Activated CD4-positive, alpha-beta T cell treated with anti-CD3 and anti-CD28 coated beads, Interleukin-2, amount 50 U/mL, for 48 hours (primary cell): ENCODE data around the gene B4GAT1.
"Not testable (repeated sequence)": the region's sequence is repeated elsewhere in the genome, so short reads cannot be mapped to it uniquely, and the experiment has no call there.

Experiments
- DNase-seq, 2 experiments: peaks; one replicate each; pipeline ENCODE4 v3.0.0-alpha.2; 2020

Gene B4GAT1

GRCh38 chr11:66347425-66348276 is at the start of gene B4GAT1:
B4GAT1 (minus strand) TSS chr11:66347629; CDS start chr11:66347545, 84 bp downstream.
- DNase-seq, result peak; percentile 90 to 92

DNA sequence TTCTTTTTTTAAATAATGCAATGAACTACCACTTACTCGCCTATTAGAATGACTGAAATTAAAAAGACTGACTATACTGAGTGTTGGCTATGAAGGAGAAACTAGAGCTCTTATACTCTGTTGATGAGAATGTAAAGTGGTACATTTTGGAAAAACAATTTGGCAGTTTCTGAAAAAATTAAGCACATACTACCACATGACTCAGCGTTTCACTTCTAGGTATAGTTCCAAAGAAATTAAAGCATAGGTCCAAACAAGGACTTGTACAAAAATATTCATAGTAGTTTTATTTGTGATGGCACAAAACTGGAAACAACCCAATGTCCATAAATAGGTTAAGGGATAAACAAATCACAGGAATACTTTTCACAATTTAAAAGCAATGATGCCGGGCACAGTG is 46.5 kb upstream of the B4GAT1 start:
- DNase-seq, result no peak

GRCh38 chr11:66391322-66391721 is 43.9 kb upstream of the B4GAT1 start:
- DNase-seq, result no peak

GRCh38 chr11:66388780-66389386 is 41.5 kb upstream of the B4GAT1 start:
- DNase-seq, result peak; percentile 77 to 81

DNA sequence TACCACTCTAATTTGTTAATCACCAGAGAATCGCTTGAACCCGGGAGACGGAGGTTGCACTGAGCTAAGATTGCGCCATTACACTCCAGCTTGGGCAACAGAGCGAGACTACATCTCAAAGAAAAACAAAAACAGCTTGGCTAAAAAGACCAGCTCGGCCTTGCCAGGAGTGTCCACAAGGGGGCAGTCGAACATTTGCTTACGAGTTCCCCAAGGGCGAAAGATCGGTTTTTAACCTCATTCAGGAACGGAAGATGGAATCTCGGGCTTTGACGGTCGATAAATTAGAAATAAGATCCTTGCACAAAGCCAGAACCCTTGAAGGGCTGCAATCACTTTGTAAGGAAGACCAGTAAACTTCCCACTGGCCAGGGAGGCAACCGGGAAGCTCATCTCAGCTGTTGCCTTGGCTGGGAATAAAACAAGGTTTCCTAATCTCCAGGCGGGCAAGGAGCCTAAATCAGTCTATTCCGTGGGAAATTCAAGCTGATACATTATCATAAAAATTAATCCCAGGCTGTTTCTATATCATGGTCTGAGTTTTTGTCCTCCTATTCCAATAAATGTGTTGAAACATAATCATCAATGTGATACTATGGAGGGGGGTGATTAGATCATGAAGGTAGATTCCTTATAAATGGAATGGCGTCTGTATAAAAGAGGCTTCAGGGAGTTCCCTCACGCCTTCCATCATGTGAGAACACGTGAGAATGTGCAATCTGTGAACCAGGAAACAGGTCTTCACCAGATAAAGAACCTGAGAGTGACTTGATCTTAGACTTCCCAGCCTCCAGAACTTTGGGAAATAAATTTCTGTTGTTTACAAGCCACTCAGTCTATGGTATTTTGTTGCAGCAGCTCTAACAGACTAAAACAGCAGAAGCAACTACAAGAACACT is 39.0 kb upstream of the B4GAT1 start:
- peak; percentile 89 to 92 for DNase-seq

- not testable (repeated sequence) for DNase-seq
These were observed 36.9 kb upstream of the B4GAT1 start for GRCh38 chr11:66384316-66384715.

DNA sequence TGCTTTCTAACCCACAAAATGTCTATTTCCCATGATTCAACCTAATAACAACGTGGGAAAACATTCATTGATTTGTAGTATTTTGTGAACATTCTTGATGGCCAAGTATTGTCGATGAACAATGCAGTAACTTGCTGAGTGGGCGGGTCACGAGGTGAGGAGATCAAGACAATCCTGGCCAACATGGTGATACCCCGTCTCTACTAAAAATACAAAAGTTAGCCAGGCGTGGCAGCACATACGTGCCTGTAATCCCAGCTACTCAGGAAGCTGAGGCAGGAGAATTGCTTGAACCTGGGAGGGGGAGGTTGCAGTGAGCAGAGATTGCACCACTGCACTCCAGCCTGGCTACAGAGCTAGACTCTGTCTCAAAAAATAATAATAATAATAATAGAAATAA is 32.8 kb upstream of the B4GAT1 start:
- DNase-seq, result not testable (repeated sequence)

GRCh38 chr11:66373690-66374287 is 26.4 kb upstream of the B4GAT1 start:
- not testable (repeated sequence) for DNase-seq

DNA sequence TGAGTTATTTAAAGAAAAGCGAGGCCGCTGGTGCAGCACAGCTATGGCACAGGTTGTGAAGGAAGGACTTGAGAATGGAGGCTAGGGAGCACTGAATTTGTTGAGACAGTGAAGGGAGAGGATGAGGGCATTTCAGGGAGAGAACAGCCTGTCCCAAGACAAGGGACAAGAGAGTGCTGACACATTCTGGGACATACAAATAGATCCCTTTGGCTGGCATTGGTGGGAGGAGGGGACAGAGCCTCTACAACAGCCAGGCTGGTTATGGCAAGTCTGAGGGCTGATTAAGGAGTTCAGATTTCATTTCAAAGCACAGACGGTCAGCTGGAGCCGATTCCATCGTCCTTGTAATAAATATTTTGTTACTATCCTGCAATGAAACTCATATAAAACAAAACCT is 25.8 kb upstream of the B4GAT1 start:
- DNase-seq, result no peak

GRCh38 chr11:66371627-66372415 is 24.4 kb upstream of the B4GAT1 start, which contains the start of gene SLC29A2:
SLC29A2 (minus strand) TSS chr11:66371760; CDS start chr11:66371591, 169 bp downstream.
- peak; percentile 79 to 84 for DNase-seq

- no peak for DNase-seq
These were observed 21.9 kb upstream of the B4GAT1 start for GRCh38 chr11:66369073-66369894.

DNA sequence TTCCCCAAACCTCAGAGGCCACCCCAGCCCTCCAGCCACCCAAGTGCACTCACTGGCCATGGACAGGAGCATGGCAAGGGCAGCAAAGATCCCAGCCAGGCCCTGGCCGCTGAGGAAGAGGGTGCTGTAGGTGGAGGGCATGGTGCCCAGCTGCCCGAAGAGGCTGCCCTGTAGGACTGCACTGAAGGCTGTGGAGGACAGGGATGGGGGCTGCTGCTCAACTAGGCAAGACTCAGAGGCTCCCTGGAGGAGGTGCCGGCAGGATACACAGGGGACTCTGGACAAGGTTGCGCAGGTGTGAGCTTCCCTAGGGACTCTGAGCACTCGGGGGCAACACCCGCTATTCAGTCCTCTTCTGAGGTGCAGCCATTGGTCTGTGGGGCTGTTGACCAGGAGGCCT is 21.1 kb upstream of the B4GAT1 start:
- DNase-seq, result no peak

DNA sequence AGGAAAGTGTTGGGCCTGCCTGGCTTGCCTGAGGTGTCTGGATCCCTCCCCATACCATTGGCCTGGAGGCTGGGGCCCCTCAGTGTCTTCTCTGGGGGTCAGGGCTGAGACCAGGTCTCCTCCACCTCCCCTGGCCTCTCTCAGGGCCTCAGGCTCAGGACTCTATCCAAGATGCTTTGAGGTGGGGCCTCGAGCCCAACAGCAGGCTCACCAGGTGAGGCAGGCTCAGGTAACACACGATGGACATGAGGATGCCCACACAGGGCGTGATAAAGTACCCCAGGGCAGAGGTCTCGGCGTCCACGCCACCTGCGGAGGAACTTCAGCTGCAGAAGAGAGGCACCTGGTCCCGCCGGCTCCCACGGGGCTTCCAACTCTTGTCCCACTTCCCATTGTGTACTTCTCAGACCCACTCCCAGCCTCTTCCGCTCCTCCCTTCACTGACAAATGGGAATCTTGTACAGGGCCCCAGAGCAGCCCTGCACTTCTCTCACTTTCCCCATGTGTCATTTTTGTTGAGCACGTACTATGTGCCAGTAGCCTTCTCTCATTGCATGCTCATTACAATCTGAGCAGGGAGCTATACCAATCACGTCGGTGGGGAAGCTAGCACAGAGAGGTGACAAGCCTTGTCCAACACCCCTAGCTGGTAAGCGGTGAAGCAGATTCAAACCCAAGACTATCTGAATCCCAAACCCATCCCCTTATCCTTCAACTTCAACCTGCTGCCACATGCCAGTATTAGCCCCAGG is 20.3 kb upstream of the B4GAT1 start:
- DNase-seq, result no peak

DNA sequence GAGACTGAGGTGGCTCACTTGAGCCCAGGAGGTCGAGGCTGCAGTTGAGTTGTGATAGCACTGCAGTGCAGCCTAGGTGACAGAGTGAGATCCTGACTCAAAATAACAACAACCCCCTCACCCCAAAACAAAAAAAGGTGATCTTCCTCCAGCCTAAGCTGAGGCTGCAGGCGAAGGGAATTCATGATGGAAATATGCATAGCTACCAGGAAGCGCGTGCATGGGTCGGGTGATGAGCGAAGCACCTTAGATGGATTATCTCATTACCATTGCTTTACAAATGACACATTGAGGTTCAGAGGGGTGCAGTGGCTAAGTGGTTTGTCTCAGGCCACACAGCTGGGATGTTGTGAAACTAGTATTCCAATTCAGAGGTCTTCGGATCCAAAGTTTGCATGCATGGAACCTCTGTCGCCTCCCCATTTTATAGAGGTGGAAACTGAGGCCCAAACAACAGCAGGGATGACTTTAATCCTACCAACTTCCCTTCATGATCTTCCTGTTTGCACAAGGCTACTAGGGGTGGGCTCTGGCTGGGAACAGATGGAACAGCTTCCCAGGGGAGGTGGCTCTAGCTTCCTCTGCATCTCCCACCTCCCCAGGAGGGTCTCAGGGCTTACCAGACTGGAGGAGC is 19.5 kb upstream of the B4GAT1 start:
- DNase-seq, result no peak

DNA sequence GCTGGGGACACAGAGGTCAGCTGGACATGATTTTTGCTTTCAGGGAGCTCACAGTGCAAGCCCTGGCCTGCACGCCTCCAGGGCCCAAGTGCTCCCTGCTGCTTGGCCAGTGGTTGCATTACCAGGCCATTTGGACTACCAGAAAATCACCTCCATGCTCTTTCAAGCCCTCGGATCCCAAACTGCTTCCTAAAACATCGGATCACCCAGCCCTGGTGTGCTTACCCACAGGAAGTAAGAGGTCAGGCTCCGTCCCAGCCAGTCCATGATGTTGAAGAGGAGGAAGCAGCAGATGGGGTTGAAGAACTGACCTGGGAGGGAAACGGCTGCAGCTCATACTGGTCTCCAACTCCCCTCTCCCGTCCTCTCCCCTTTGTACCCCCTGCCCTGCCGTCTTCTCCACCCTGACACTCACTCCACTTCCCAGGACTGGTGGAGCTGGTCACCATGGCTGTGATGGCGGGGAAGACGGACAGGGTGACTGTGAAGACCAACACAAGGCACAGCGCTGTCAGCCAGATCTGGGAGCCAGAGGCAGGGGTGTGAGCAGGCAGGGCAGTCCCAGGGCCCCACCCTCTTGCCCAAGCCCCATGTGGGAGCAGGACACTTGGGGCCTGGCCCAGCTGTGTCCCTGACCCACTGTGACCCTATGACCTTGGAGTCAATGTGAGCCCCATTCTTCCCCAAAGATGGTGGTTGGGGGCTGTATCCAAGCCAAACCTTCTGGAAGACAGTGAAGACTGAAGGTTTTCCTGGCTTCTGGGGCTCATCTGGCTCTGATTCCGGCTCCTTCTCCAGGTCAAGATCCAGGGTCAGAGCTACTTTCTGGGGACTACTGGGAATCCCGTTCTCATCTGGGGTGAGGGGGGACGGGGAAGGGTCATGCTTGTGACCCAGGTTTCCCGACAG is 18.5 kb upstream of the B4GAT1 start:
- DNase-seq, result no peak

- no peak for DNase-seq
These were observed 17.7 kb upstream of the B4GAT1 start for GRCh38 chr11:66365166-66365565.

DNA sequence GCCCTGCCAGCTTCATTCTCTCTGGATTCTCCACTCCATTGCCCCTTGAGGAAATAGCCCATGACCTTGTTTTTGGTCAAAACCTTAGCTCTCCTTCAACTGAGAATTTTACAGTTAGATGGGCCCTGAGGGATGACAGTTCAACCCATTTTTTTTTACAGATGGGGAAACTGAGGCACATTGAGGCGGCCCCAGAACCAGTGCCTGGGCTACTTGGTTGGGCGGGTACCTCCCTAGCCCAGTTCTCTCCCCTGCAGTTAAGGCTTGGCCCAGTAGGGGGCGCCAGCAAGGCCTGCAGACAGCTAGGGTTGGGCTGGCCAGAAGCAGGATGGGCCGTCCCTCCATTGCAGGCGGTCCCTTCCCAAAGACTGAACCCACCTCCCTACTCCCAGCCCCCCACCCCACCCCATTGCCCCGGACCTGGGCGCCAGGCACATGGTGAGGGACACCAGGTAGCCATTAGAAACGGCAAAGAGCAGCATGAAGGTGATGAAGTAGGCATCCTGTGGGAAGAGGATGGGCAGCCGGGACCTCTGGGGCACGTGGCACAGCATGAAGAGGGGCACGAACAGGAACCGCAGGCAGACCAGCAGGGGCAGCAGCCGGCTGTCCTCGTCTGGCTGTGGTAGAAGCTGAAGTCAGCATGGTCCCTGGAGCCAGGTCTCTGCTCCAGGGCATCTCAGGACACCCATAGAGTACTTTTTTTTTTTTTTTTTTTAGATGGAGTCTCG is 16.5 kb upstream of the B4GAT1 start:
- peak; percentile 89 for DNase-seq

GRCh38 chr11:66363187-66363601 is 15.8 kb upstream of the B4GAT1 start:
- DNase-seq, result no peak
